HG03025 (cell line): ENCODE data around the gene CEP128.
"Not testable (repeated sequence)": the region's sequence is repeated elsewhere in the genome, so short reads cannot be mapped to it uniquely, and the experiment has no call there.

Experiments used
- ATAC-seq: cut with Tn5 transposase; IDR thresholded peaks from one replicate; pipeline ENCODE4 v1.9.1; 2021; ENCODE audit warnings: mild to moderate bottlenecking, moderate library complexity; ENCODE audit not compliant: unreplicated experiment, low FRiP score

CEP128 gene

GRCh38 chr14:80954687-80955299 lies 13.3 kb upstream of the CEP128 start:
- no peak for ATAC-seq

GRCh38 chr14:80953211-80953610 lies 11.7 kb upstream of the CEP128 start:
- not testable (repeated sequence) for ATAC-seq

GRCh38 chr14:80951491-80951890 lies 10.0 kb upstream of the CEP128 start:
- no peak for ATAC-seq

- ATAC-seq: no peak
Observed at GRCh38 chr14:80948291-80948690, 6.8 kb upstream of the CEP128 start.

- no peak for ATAC-seq
Observed at GRCh38 chr14:80946797-80947196, 5.3 kb upstream of the CEP128 start.

GRCh38 chr14:80946187-80946586 lies 4.6 kb upstream of the CEP128 start:
- no peak for ATAC-seq

GRCh38 chr14:80944861-80945617 lies 3.5 kb upstream of the CEP128 start:
- ATAC-seq: no peak

GRCh38 chr14:80942191-80942600 lies 658 bp upstream of the CEP128 start:
- no peak for ATAC-seq

- no peak for ATAC-seq
Observed at GRCh38 chr14:80940146-80940545, 1.4 kb downstream of the CEP128 start.

GRCh38 chr14:80933686-80934085 lies 7.9 kb downstream of the CEP128 start:
- no peak for ATAC-seq

GRCh38 chr14:80933282-80933681 lies 8.3 kb downstream of the CEP128 start:
- ATAC-seq: no peak

- ATAC-seq: peak; percentile 99
Observed at GRCh38 chr14:80930836-80931389, 10.6 kb downstream of the CEP128 start.

GRCh38 chr14:80930095-80930494 lies 11.4 kb downstream of the CEP128 start:
- no peak for ATAC-seq

GRCh38 chr14:80927083-80927989 lies 14.2 kb downstream of the CEP128 start:
- ATAC-seq: no peak

GRCh38 chr14:80926397-80927082 lies 15.0 kb downstream of the CEP128 start:
- ATAC-seq: no peak

GRCh38 chr14:80924365-80925103 lies 17.0 kb downstream of the CEP128 start:
- ATAC-seq: no peak

- no peak for ATAC-seq
Observed at GRCh38 chr14:80923368-80923767, 18.2 kb downstream of the CEP128 start.

GRCh38 chr14:80919622-80920021 lies 21.9 kb downstream of the CEP128 start:
- ATAC-seq: no peak

GRCh38 chr14:80912013-80912412 lies 29.5 kb downstream of the CEP128 start:
- ATAC-seq: not testable (repeated sequence)

GRCh38 chr14:80906946-80907345 lies 34.6 kb downstream of the CEP128 start:
- no peak for ATAC-seq
